ENCODE results near the gene NCOA1. TPM values are rescaled to one million over a fixed set of nuclear protein-coding genes. Genes with fewer than 3 reads are reported as not detected.

The NCOA1 gene
- 10 to 100 TPM; 21.2 to 35.0 (median 25.6) TPM for polyA plus RNA-seq

DNA sequence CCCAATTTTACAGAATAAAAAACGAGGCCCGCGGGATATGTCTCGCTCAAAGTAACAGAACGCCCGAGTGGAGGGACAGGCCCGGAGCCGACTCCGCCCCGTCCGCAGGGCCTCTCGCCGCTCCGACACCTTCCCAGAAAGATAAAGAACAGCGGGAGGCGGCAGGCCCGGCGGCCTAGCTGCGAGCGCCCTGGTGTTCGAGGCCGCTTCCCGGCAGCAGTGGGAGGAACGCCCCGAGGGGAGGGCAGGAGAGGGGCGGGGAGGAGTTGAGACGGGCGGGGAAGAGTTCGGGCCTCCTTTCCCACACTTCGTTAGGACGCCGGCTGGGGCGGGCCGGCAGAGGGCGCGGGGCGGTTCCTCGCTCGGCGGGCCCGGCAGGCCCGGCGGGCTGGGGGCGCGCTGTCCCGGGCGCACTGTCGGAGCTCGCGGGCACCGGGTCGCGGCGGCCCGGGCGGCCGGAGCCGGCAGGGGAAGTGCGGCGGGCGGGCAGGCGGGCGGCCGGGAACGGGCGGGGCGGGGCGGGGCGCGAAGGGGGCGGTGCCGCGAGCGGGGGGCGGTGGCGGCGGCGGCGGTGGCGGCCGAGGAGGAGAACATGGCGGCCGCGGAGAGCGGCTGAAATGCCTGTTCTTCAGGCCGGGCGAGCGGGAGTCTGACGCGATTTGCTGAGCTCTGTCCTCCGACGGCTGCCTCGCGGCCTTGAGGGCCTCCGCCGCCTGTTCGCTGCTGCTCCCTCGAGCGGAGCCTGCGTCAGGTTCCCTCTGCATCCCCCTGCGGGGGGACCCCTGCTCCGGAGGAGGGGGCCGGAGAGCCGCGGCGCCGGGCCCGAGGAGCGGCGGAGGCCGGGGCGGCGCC lies at the start of gene NCOA1:
TSS of gene NCOA1 (plus strand) at position 565 of the 852 bp plus-strand sequence. CDS start 167,424 bp downstream, outside the sequence.
- DNase-seq: peak; percentile 89 to 90 (median 89)
- Mint-ChIP-seq H3K9me3 (no peaks in the 10 kb centered on the region), H3K27ac (peak within 1 kb of the TSS; percentile 94 to 97 (median 96)), H3K4me1 (peaks cover 52 to 64% of the 10 kb centered on the region in 2 donors), H3K4me3 (peak within 1 kb of the TSS; percentile 91 to 98 (median 94)), H3K36me3 (no peaks in the 10 kb centered on the region), H3K27me3 (ENCODE audit: low read depth in 3 of 3) (peaks cover 0 to 22% (median 8%) of the 10 kb centered on the region in 3 donors)

DNA sequence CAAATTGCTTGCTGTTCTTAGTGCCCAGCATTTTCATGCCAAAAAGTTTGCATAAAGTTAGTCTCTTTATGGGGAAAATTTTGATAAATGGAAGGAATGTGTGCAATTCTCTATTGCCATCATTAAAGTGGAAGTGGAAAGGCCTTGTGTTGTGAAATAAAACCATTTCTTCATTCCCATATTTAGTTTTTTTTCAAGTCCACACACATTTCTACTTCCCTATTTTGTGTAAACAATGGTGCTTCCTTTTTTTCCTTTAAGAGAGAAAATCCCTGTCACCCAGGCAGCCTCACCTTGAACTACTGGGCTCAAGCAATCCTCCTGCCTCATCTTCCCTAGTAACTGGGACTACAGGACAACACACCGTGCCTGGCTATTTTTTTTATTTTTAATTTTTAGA lies 42.3 kb upstream of the NCOA1 start:
- Mint-ChIP-seq H3K27ac (no peak overlapping the region), H3K36me3 (peaks cover 0 to 4% (median 0%) of the 10 kb centered on the region in 3 donors), H3K9me3 (peaks cover 0 to 9% (median 0%) of the 10 kb centered on the region in 6 donors), H3K4me3 (no peak overlapping the region), H3K27me3 (ENCODE audit: low read depth in 3 of 3) (peaks cover 2 to 7% (median 3%) of the 10 kb centered on the region in 3 donors), H3K4me1 (peaks cover 27 to 28% of the 10 kb centered on the region in 2 donors)
- no peak for DNase-seq

DNA sequence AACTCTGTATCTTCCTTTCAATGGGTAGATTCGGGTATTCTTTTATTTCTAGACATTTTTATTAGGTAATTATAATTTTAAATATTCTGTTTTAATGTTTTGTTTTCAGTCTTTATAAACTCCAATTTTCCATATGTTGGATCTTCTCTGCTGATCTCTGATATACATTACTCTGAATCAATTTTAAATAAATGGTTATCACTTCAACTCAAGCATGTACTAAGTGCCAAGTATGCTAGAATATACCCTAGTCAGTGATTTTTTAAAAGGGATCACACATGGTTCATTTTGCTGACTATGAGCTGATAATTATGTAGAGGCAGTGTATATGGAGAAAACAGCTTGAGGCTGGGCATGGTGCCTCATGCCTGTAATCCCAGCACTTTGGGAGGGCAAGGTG lies 41.7 kb upstream of the NCOA1 start:
- no peak overlapping the region for H3K27ac Mint-ChIP-seq
- peaks cover 2 to 7% (median 3%) of the 10 kb centered on the region in 3 donors for H3K27me3 Mint-ChIP-seq (ENCODE audit: low read depth in 3 of 3)
- DNase-seq: no peak
- H3K9me3 Mint-ChIP-seq: peaks cover 0 to 9% (median 0%) of the 10 kb centered on the region in 6 donors
- no peak overlapping the region for H3K4me3 Mint-ChIP-seq
- H3K36me3 Mint-ChIP-seq: peaks cover 0 to 2% (median 0%) of the 10 kb centered on the region in 3 donors
- peaks cover 33 to 34% of the 10 kb centered on the region in 2 donors for H3K4me1 Mint-ChIP-seq

DNA sequence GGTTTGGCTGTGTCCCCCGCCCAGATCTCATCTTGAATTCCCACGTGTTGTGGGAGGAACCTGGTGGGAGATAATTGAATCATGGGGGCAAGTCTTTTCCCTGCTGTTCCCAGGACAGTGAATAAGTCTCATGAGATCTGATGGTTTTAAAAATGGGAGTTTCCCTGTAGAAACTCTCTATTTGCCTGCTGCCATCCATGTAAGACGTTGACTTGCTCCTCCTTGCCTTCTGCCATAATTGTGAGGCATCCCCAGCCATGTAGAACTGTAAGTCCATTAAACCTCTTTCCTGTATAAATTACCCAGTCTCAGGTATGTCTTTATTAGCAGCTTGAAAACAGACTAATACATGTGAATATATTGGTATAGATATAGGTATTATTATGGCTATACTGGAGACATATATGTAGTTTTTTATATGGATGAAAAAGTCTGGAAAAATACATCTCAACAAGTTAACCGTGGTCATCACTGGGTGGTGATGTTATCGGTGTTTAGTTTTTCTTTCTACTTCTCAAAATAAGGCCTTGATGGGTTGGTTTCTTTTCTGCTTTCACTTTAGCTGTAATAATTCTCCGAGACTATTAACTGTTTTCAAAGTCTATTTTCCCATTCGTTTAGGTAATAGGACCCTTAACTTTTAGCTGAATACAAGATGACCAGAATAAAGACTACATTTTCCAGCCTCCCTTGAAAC lies 39.1 kb upstream of the NCOA1 start:
- Mint-ChIP-seq H3K4me3 (peak overlapping the region; percentile 66 to 84 (median 79)), H3K36me3 (no peaks in the 10 kb centered on the region), H3K27me3 (ENCODE audit: low read depth in 3 of 3) (peaks cover 2 to 4% (median 3%) of the 10 kb centered on the region in 3 donors), H3K4me1 (peaks cover 39 to 47% of the 10 kb centered on the region in 2 donors), H3K27ac (peak overlapping the region; percentile 79 to 93 (median 88)), H3K9me3 (peaks cover 0 to 9% (median 0%) of the 10 kb centered on the region in 6 donors)
- DNase-seq: peak in 2 of 3 donors; percentile 21 to 22

DNA sequence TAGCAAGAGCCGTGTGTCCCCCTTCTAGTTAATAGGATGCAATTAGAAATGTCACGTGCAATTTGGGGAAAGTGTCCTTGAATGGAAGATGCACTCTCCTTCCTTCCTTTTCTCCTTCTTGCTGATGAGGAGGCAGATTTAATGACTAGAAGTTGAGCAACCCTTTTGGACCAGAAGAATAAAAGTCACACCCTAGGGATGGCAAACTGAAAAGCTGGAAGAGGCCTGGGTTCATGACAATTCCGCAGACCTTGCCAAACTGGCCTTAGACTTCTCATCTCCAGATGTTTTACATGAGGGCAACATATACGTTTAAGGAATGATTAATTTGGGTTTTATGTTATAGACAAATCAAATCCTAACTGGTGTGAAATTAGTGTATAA lies 38.6 kb upstream of the NCOA1 start:
- peak overlapping the region; percentile 66 to 84 (median 79) for H3K4me3 Mint-ChIP-seq
- H3K27me3 Mint-ChIP-seq (ENCODE audit: low read depth in 3 of 3): peaks cover 2 to 5% (median 4%) of the 10 kb centered on the region in 3 donors
- DNase-seq: no peak
- H3K9me3 Mint-ChIP-seq: peaks cover 0 to 9% (median 0%) of the 10 kb centered on the region in 6 donors
- H3K4me1 Mint-ChIP-seq: peaks cover 39 to 51% of the 10 kb centered on the region in 2 donors
- H3K27ac Mint-ChIP-seq: peak overlapping the region; percentile 79 to 93 (median 88)
- H3K36me3 Mint-ChIP-seq: no peaks in the 10 kb centered on the region

DNA sequence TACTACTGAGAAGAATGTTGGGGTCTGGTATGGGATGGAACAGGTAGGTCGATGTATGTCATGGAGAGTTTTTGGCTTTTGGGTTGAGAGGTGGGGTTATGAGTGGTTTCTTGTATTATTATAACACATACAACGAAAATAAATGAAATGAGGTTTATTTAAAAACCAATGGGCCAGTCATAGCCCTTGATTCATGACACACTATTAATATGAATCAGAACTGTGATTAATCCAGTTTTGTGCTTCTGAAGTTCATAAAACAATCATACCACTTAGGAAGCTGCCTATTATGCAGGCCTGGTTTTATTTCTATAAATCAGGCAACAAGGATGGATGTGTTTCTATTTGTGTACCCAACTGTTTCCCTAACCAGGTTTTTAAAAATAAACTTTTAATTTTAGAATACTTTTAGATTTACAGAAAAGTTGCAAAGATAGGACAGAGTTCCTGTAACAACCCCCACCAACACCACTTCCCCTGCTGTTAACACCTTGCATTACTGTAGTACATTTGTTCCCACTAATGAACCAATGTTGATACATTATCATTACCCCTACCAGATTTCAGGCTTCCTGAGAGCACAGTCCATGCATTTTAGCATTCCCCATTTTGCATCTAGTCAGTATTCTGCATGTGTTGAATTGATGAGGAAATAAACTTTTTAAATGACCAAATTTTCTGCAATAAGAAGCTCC lies 37.5 kb upstream of the NCOA1 start:
- Mint-ChIP-seq H3K36me3 (no peaks in the 10 kb centered on the region), H3K4me3 (peak overlapping the region; percentile 8 to 84 (median 76)), H3K9me3 (peaks cover 0 to 6% (median 0%) of the 10 kb centered on the region in 6 donors), H3K27ac (peak overlapping the region; percentile 54 to 89 (median 87)), H3K27me3 (ENCODE audit: low read depth in 3 of 3) (peaks cover 0 to 5% (median 2%) of the 10 kb centered on the region in 3 donors), H3K4me1 (peaks cover 39 to 51% of the 10 kb centered on the region in 2 donors)
- DNase-seq: peak in 1 of 3 donors; percentile 7

DNA sequence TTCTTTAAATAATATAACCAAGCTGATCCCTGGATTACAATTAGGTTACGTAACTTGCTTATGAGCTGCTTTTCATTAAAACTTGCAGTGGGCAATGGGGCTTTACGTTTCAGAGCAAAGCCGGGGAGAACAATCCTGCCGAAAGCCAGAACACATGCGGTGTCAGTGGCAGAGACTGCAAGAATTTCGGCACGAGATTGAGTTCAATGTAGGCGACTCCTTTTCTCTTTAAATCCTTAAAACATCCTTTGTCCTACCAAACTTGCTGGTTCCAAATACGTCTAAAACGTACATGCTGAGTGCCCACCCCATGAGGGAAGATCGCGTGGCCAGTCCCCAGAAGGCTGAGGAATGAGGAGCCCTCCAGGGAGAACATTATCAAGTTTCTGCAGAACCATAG lies 36.8 kb upstream of the NCOA1 start:
- H3K4me1 Mint-ChIP-seq: peaks cover 39 to 51% of the 10 kb centered on the region in 2 donors
- H3K9me3 Mint-ChIP-seq: peaks cover 0 to 4% (median 0%) of the 10 kb centered on the region in 6 donors
- H3K27ac Mint-ChIP-seq: peak overlapping the region; percentile 20 to 87 (median 50)
- peak overlapping the region; percentile 12 to 73 (median 28) for H3K4me3 Mint-ChIP-seq
- no peaks in the 10 kb centered on the region for H3K36me3 Mint-ChIP-seq
- DNase-seq: no peak
- peaks cover 0 to 5% (median 0%) of the 10 kb centered on the region in 3 donors for H3K27me3 Mint-ChIP-seq (ENCODE audit: low read depth in 3 of 3)

DNA sequence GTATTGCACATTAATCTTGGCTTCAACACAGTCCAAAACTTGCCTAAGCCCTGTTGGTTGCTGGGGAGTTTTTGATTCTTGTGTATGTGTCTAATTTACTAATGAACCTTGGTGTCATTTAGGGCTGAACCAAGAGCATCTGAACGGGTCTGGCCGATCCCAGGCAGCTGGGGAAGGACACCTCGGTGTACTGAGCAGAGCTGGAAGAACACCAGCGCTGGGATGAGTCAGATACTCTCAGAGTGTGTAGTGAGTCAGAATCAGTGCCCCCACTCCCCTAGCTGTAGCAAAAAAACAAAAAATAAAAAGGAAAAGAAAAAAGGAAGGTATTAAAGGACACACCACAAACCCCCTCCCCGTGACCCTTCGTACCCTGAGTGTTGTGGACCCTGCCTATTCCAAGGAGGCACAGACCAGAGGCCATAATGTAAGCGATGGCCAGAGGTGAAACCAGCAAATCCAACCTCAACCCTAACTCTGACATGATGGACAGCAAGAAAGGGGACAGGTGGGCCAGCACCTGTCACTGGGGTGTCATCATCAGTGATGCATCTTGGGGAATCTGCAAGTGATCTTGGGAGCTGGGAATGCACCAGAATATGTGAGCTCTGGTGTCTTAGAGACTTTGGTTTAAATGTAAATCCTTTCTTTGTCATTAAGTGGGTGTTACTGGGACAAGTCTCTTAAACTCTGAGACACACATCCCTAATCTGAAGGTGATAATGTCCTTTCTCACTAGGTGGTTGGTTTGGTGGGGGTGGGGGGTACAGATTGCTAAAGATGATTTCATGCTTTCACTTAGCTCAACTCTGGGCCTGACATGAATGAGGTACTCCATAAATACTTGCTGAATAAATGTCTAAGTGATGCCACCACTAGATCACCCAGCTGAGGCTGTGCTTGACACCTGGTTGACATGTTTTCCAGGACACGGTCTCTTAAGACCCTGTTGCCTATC lies 34.2 kb upstream of the NCOA1 start:
- no peaks in the 10 kb centered on the region for H3K9me3 Mint-ChIP-seq
- no peak for DNase-seq
- peak overlapping the region in 2 of 6 donors; percentile 22 to 77 for H3K27ac Mint-ChIP-seq
- no peaks in the 10 kb centered on the region for H3K36me3 Mint-ChIP-seq
- H3K27me3 Mint-ChIP-seq (ENCODE audit: low read depth in 3 of 3): peaks cover 0 to 5% (median 0%) of the 10 kb centered on the region in 3 donors
- H3K4me3 Mint-ChIP-seq: no peak overlapping the region
- peaks cover 38 to 48% of the 10 kb centered on the region in 2 donors for H3K4me1 Mint-ChIP-seq

DNA sequence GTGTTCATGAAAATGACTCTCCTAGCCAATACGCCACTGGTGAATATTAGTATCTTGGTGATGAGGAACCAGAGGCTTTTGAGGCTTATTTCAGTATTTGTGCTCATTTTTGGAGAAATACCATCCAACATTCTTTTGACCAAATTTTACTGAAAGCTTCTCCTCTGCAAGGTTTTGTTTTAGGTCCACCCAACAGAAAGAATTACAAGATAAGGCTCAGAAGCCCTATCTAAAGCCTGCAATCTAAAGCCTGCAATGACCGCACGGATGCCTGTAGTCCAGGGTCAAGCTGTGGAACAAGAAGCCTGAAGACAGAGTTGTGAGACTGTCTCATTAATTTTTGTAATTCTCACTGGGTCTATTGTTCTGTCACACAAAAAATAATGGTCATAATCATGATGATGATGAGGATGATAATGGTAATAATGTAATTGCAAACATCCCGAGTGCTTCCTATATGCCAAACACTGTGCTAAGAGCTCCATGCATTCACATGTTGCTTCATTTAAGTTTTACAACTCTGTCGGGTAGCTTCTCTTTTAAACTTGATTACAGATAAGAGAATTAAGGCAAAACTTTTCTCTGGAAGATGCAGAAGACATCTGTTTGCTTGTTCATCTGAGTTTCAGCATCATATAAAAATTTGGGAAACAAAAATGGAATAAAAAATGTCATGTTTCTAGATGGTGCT lies 33.2 kb upstream of the NCOA1 start:
- Mint-ChIP-seq H3K9me3 (no peaks in the 10 kb centered on the region), H3K27ac (no peak overlapping the region), H3K27me3 (ENCODE audit: low read depth in 3 of 3) (peaks cover 0 to 5% (median 0%) of the 10 kb centered on the region in 3 donors), H3K36me3 (no peaks in the 10 kb centered on the region), H3K4me3 (no peak overlapping the region), H3K4me1 (peaks cover 37 to 48% of the 10 kb centered on the region in 2 donors)
- DNase-seq: no peak

DNA sequence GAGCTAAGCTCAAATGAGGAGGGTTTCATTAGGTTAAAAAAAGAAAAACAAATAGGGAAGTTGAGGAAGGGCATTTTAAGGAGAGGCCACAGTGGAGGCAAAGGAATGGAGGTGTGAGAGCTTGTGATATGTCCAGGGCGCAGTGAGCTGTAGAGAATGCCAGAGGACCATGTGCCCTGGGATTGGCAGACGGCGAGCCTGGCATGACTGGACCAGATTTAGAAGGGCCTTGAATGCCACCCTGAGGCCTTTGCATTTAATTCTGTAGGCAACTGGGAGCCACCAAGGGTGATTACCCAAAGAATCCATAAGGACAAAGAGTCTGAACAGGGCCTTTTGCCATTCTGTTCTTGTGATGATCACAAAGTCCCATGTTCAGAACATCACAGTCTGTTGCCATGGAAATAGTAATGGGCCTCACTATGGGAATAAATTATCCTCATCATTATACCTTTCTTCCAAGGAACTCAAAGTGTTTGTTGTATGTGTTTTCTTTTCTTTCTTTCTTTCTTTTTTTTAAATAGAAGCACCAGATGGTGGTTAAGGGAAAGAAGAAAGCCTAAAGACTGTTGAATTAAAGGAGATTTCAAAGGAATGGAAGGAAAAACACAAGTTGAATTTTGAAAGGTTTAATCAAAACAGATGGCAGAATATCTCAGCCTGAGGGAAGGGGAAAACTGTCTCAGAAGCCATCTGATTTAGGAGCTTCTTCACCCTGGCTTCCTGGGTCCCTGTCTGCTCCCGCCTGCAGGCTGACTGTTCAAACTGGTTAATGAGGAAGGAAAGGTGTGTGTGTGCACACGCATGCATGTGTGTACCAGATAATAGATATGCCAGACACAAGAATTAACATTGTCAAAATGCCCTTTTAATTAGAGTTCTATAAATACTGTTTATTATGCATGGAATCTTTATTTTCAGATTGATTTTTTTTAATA lies 31.6 kb upstream of the NCOA1 start:
- peaks cover 0 to 7% (median 0%) of the 10 kb centered on the region in 3 donors for H3K27me3 Mint-ChIP-seq (ENCODE audit: low read depth in 3 of 3)
- no peaks in the 10 kb centered on the region for H3K36me3 Mint-ChIP-seq
- H3K4me3 Mint-ChIP-seq: no peak overlapping the region
- no peak for DNase-seq
- no peaks in the 10 kb centered on the region for H3K9me3 Mint-ChIP-seq
- H3K4me1 Mint-ChIP-seq: peaks cover 22 to 34% of the 10 kb centered on the region in 2 donors
- no peak overlapping the region for H3K27ac Mint-ChIP-seq

DNA sequence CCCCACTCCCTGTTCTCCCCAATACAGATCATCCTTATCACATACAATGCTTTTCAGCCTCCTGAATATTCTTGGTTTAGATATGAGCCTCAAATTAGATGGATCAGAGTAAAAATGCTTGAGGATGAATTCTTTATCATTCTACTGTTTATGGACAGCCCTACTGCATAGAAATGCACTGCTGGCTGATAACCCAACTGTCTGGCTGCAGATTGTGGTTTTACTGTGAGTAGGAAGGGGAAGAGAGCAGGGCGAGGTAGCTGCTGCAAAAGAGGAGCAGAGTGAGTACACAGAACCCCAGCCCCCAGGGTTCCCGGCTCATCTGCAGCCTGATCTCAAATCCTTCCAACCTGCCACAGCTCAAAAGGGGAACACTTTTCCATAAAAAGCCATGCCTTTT lies 29.4 kb upstream of the NCOA1 start:
- H3K27ac Mint-ChIP-seq: peak overlapping the region; percentile 1 to 84 (median 68)
- peak overlapping the region; percentile 38 to 85 (median 70) for H3K4me3 Mint-ChIP-seq
- peaks cover 17 to 22% of the 10 kb centered on the region in 2 donors for H3K4me1 Mint-ChIP-seq

More for the DNA sequence above, 29.4 kb upstream of the NCOA1 start:
- H3K27me3 Mint-ChIP-seq (ENCODE audit: low read depth in 3 of 3): peaks cover 0 to 8% (median 0%) of the 10 kb centered on the region in 3 donors
- no peaks in the 10 kb centered on the region for H3K9me3 Mint-ChIP-seq
- DNase-seq: peak; percentile 12 to 21 (median 18)
- H3K36me3 Mint-ChIP-seq: peaks cover 0 to under 1% (median 0%) of the 10 kb centered on the region in 3 donors
